Naive thymus-derived CD8-positive, alpha-beta T cell (primary cell): ENCODE measurements around the gene ACOX1. TPM values are rescaled to one million over a fixed set of nuclear protein-coding genes. Genes with fewer than 3 reads are reported as not detected.

Experiments
- ATAC-seq, 2 donors: fragments of 150-1000 bp; cut with Tn5 transposase in 1 of 2; sonication (Bioruptor Pico), chemical (Tn5 transposase) in 1 of 2; 1 replicate in 1 of 2; 2 replicates in 1 of 2; pipeline ENCODE4 v1.10.0; 2021; ENCODE audit warnings: mild to moderate bottlenecking in 2 of 2, moderate library complexity in 2 of 2
- POLR2A ChIA-PET: fragments of 350-600 bp; sonication (Branson Sonifier 250); formaldehyde crosslinking; loops from one replicate; lab custom pipeline; 2021; ENCODE audit warnings: antibody characterized with exemption; lab: Charles Lee
- DNase-seq, 10 donors: peaks; one replicate each; pipeline versions ENCODE4 v3.0.0 to v3.0.0-alpha.2; 2020 to 2022
- H3K27ac Mint-ChIP-seq, 10 donors: one replicate each; pipeline ENCODE4 v1.8.0; 2020 to 2022; ENCODE audit warnings: mild to moderate bottlenecking in 10 of 10, mixed read lengths in 10 of 10, moderate library complexity in 4 of 10, inconsistent platforms in 1 of 10
- H3K27me3 Mint-ChIP-seq, 5 donors: one replicate each; pipeline ENCODE4 v1.8.0; 2021 to 2022; ENCODE audit warnings: mixed read lengths in 5 of 5
- H3K36me3 Mint-ChIP-seq, 3 donors: one replicate each; pipeline ENCODE4 v1.8.0; 2020 to 2022; ENCODE audit warnings: mixed read lengths in 3 of 3, mild to moderate bottlenecking in 2 of 3, inconsistent platforms in 1 of 3
- H3K4me1 Mint-ChIP-seq, 4 donors: one replicate each; pipeline ENCODE4 v1.8.0; 2021 to 2022; ENCODE audit warnings: mixed read lengths in 4 of 4
- H3K4me3 Mint-ChIP-seq, 10 donors: one replicate each; pipeline ENCODE4 v1.8.0; 2020 to 2022; ENCODE audit warnings: mild to moderate bottlenecking in 10 of 10, mixed read lengths in 10 of 10, moderate library complexity in 6 of 10, inconsistent platforms in 1 of 10
- H3K9me3 Mint-ChIP-seq, 9 donors: one replicate each; pipeline ENCODE4 v1.8.0; 2020 to 2022; ENCODE audit warnings: mixed read lengths in 9 of 9, mild to moderate bottlenecking in 3 of 9, inconsistent platforms in 1 of 9, moderate library complexity in 1 of 9
- polyA plus RNA-seq, 3 donors: library from polyadenylated mRNA; unstranded; fragments of 300-500 nt; fragmentation: Illumina TruSeq; gene quantifications; one replicate each; pipeline ENCODE4 v1.2.3, GENCODE V29; 2021
- total RNA-seq, 8 experiments: library from RNA in 2 of 8; stranded (reverse) in 2 of 8; gene quantifications; one replicate each; pipeline ENCODE4 v1.2.3 and lab custom pipeline; 2021 to 2026

Gene ACOX1
- total RNA-seq (10 to 100 TPM; 37.9 to 39.3 TPM), polyA plus RNA-seq (10 to 100 TPM; 11.4 to 18.4 (median 15.1) TPM), total RNA-seq (lab: John Stamatoyannopoulos, UW) (30.0 to 85.8 (median 70.1) reads per million in 6 experiments)

DNA sequence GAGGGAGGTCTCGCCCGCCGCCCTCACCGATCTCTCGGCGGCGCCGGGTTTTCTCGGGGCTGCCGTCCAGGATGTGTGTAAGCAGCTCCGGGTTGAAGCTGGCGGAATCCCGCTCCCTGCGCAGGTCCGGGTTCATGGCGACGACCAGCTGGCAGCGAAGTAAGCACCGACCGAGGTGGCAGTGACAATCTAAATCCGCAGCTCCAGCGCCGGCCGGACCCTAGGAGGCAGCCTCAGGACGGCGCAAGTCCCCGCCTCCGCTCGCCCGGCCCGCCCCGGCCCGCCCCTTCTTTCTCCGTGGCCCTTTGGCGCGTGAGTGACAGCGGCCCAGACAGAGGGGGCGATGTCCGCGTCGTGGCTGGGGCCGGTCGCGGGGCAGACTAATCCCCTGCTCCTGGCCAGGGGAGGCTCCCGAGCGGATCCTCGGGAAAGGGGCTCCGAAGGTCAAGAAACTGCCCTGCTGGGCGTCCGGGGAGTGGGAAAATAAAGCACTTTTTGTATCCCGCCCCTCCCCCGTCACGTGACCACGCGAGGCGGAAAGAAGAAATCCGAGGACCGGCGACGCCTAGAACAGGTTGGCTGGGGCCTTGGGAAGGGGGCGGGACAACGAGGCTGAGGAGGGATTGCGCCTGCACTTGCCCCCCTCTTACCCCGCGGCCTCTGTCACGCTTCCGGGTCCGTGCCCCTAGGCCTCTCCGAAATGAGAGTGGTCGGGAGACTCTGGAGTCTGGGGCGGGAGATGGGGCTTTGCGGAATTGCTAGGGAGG lies at the start of gene ACOX1, which contains the start of gene TEN1:
Gene ACOX1 (minus strand): TSS at position 229 of the 767 bp plus-strand sequence. CDS start 93 bp downstream, at position 136.
Gene TEN1 (plus strand): TSS at position 303 of the 767 bp plus-strand sequence. CDS start 6,953 bp downstream, outside the sequence.
- Mint-ChIP-seq H3K4me3 (peak within 1 kb of the TSS; percentile 96 to 99 (median 98)), H3K36me3 (peaks cover 0 to 14% (median 0%) of the 10 kb centered on the region in 3 donors), H3K4me1 (peaks cover 12 to 46% (median 39%) of the 10 kb centered on the region in 4 donors), H3K9me3 (no peaks in the 10 kb centered on the region), H3K27ac (peak within 1 kb of the TSS; percentile 99 to 100 (median 100)), H3K27me3 (no peaks in the 10 kb centered on the region)
- peak; percentile 91 to 98 (median 94) for DNase-seq
- POLR2A ChIA-PET, result interaction anchor here (0.6 to 1.2 kb wide), 12 partner anchors 25 to 375 kb away, joined by 3 to 7 read pairs (median 3); partner anchors contain the start of genes FBF1 and PRPSAP1
- ATAC-seq, result peak; percentile 92 to 94

DNA sequence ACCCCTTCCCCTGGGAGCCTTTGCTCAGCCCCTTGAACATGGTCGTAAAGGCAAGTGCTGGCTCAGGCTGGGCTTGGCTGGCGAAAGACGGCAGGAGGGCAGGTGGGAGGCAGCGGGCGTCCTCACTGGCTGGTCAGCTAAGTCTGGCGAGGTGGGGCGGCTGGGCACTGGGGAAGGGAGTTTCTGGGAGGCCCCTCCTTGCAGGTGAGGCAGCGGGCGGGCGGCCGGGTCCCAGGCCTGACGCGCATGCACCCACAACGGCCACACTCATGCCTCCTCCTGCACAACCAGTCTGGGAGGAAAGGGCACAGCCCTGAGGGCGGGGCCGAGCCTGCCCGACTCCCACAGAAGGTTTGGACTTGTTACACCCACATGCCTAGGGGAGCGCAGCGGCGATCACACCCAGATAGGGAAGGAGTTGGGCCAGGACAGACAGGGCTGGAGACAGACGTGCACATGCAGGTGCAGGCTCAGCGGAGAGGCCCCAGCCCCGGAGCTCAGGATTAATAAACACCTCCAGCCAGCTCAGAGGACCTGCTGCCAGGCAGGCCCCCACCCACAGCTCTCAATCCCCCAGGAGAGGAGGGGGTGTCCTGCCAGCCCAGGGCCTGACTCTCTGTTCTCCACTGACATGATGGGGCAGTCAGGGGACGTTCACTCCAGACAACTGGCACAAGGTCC lies 48.3 kb upstream of the ACOX1 start, which contains the start of gene EVPL:
Gene EVPL (minus strand): TSS at position 148 of the 681 bp plus-strand sequence. CDS start 108 bp downstream, at position 40.
- peak within 1 kb of the TSS in 3 of 10 donors; percentile 50 to 93 (median 83) for H3K4me3 Mint-ChIP-seq
- POLR2A ChIA-PET, result interaction anchor here (0.6 to 1.0 kb wide), 4 partner anchors 14 to 46 kb away, joined by 3 to 6 read pairs (median 3); partner anchors contain the start of gene SRP68

DNA sequence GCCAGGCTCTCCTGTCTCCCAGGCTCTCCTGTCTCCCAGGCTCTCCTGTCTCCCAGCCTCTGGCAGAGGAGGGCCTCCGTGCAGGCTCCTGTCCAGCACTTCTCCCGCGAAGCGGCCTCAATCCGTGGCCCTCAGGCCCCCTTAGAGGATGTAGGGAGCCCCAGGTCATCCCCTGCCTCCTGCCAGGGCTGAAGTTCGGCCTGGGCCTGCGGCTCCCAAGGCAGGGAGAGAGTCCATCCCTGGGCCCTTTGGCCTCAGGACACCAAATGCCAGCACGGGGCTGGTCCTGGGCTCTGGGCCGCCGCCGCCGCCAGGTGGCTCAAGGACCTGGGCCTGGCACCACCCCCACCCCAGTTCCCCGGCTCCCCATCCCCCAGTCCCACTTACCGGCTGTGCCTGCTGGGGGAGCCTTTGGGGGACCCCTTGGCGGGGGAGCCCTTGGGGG lies 47.8 kb upstream of the ACOX1 start:
- Mint-ChIP-seq H3K36me3 (no peaks in the 10 kb centered on the region), H3K27ac (peak overlapping the region in 6 of 10 donors; percentile 18 to 70 (median 64)), H3K27me3 (no peaks in the 10 kb centered on the region), H3K9me3 (no peaks in the 10 kb centered on the region), H3K4me1 (peaks cover 20 to 66% (median 43%) of the 10 kb centered on the region in 4 donors), H3K4me3 (peak overlapping the region in 1 of 10 donors; percentile 39)
- POLR2A ChIA-PET, result interaction anchor here (0.6 to 0.9 kb wide), 2 partner anchors 45 kb away, joined by 3 read pairs; partner anchors contain the start of gene SRP68
- ATAC-seq, result no peak
- no peak for DNase-seq

More for the DNA sequence above, 48.3 kb upstream of the ACOX1 start, which contains the start of gene EVPL:
- no peaks in the 10 kb centered on the region for H3K27me3 Mint-ChIP-seq
- H3K4me1 Mint-ChIP-seq, result peaks cover 20 to 69% (median 43%) of the 10 kb centered on the region in 4 donors
- H3K36me3 Mint-ChIP-seq, result no peaks in the 10 kb centered on the region
- DNase-seq (no peak), ATAC-seq (no peak)
- H3K27ac Mint-ChIP-seq, result peak within 1 kb of the TSS; percentile 69 to 100 (median 100)
- no peaks in the 10 kb centered on the region for H3K9me3 Mint-ChIP-seq

DNA sequence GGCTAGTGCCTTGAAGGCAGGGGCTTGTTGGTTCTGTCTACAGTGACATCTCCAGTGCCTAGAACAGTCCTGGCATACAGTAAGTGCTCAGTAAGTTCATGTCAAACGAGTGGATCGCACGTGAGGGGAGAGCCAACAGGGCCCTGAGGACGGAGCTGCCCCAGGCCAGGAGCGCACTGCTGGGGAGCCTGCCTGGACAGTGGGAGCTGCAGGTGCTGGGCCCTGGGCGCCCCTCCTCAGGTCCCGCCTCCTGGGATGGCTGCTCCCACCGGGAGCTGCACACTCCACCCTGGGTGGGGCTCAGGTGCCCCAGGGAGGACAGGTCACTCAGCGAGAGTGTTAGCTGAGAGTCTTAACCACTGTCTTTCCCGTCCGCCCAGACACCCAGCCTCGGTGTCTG lies 46.3 kb upstream of the ACOX1 start:
- Mint-ChIP-seq H3K27ac (peak overlapping the region in 6 of 10 donors; percentile 67 to 86 (median 82)), H3K36me3 (no peaks in the 10 kb centered on the region), H3K9me3 (no peaks in the 10 kb centered on the region), H3K4me3 (no peak overlapping the region), H3K4me1 (peaks cover 20 to 57% (median 43%) of the 10 kb centered on the region in 4 donors), H3K27me3 (no peaks in the 10 kb centered on the region)
- POLR2A ChIA-PET, result no interaction called here
- ATAC-seq (no peak), DNase-seq (no peak)

DNA sequence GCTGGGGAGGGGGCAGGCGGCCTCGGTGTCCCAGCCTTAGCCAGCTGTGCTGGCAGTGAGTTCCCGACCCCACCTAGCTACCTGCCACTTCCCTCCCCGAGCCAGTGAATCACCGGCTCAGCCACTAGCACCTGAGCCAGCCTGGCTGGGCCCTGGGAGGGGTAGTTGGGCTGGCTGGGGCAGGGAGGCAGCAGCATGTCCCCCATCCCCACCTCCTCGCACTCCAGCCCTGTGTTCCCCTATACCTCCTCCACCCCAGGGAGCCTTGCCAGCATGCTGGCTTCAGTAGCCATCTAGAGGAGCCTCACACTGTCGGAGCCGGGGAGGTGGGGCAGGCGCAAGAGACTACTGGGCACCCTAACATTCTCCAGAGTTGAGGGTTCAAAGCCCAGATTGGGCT lies 45.4 kb upstream of the ACOX1 start:
- no peaks in the 10 kb centered on the region for H3K9me3 Mint-ChIP-seq
- H3K27ac Mint-ChIP-seq, result peak overlapping the region in 8 of 10 donors; percentile 11 to 86 (median 82)
- no peak for DNase-seq

DNA sequence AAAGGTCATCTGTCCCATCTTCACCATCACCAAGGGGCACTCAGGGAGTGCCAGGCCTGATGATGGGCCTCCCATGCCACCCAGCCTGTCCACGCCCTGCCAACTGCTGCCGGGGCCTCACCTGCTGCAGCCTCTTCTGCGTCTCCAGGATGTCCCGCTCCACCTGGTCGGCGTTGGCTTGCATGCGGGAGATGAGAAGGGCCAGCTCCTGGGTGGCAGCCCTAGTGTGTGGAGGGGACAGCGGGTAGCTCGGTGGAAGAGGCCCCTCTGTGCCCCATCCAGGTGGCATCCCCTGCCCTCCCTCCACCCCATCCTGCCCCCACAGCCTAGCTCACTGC lies 44.9 kb upstream of the ACOX1 start:
- Mint-ChIP-seq H3K36me3 (no peaks in the 10 kb centered on the region), H3K27me3 (no peaks in the 10 kb centered on the region), H3K4me1 (peaks cover 12 to 50% (median 36%) of the 10 kb centered on the region in 4 donors), H3K9me3 (no peaks in the 10 kb centered on the region), H3K4me3 (no peak overlapping the region), H3K27ac (peak overlapping the region in 1 of 10 donors; percentile 82)
- ATAC-seq (no peak), DNase-seq (no peak)
- POLR2A ChIA-PET, result interaction anchor here (1.0 kb wide), 2 partner anchors 9 kb away, joined by 3 read pairs; no protein-coding TSS in a partner anchor

More for the DNA sequence above, 45.4 kb upstream of the ACOX1 start:
- no peak for ATAC-seq
- POLR2A ChIA-PET, result interaction anchor here (1.0 kb wide), 2 partner anchors 8 to 10 kb away, joined by 3 read pairs; no protein-coding TSS in a partner anchor
- no peaks in the 10 kb centered on the region for H3K27me3 Mint-ChIP-seq
- peaks cover 15 to 55% (median 41%) of the 10 kb centered on the region in 4 donors for H3K4me1 Mint-ChIP-seq
- H3K36me3 Mint-ChIP-seq, result no peaks in the 10 kb centered on the region
- H3K4me3 Mint-ChIP-seq, result no peak overlapping the region

DNA sequence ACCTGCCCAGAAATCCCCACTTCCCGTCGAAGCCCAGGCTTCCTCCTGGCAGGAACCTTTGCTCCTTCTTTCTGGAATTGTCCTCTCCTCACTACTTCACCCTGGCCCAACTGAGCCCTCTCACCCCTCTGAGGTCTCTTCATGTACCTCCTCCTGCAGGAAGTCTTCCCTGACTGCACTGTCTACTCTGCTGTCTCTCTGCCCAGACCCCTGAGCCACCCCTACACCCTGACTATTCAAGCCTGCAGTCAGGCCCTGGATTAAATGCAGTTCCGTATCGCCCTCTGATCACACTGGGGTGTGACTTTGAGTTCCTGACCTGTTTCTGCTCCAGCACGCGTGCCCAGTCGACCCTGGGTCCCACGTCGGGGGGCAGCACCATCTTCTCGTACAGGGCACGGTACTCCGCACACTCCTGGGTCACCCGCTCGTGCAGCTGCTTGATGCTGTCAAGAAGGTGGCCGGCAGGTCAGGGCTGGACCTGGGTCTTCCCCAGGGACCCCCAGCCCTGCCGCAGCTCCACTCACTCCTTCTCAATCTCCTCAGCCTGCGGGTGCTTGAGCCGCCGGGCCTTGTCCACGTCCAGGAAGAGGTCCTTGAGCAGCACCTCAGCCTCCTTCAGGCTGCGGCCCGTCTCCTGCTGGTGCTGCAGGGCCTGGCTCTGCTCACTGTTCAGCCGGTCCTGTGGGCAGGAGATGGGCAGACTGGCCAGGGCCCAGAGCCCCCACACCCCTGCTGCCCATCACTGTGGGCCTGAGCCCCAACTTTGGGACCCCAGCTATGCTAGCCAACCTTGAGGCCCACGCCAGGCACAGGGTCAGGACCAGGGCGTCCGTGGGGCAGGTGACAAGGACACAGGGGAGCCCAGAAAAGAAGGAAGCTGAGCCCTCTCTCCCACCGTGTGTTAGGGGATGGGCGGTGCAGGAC lies 44.3 kb upstream of the ACOX1 start:
- Mint-ChIP-seq H3K4me3 (peak overlapping the region in 1 of 10 donors; percentile 65), H3K27ac (peak overlapping the region; percentile 39 to 91 (median 72)), H3K4me1 (peaks cover 12 to 44% (median 29%) of the 10 kb centered on the region in 4 donors), H3K27me3 (no peaks in the 10 kb centered on the region), H3K9me3 (no peaks in the 10 kb centered on the region), H3K36me3 (no peaks in the 10 kb centered on the region)
- no peak for DNase-seq
- POLR2A ChIA-PET, result interaction anchor here (0.7 to 1.0 kb wide), 3 partner anchors 9 to 98 kb away, joined by 3 to 4 read pairs (median 3); no protein-coding TSS in a partner anchor
- ATAC-seq, result no peak

DNA sequence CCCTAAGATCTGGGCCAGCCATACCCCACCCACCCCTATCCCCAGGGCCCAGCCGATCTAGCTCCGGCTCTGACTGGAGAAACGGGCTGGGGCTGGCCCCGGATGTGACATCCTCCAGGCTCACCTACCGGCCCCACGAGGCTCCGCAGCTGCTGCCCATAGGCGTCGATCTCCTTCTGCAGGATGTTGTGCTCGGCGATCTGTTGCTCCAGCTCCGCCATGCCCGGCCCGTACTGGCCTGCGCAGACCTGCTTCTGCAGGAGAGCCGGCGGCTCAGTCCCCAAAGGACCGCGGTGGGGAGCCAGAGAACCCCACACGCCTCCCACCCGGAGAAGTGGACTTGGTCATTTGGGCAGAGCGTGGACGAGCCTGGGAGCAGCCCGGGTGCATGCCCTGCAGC lies 43.3 kb upstream of the ACOX1 start:
- Mint-ChIP-seq H3K36me3 (no peaks in the 10 kb centered on the region), H3K4me1 (peaks cover 10 to 37% (median 23%) of the 10 kb centered on the region in 4 donors), H3K27ac (peak overlapping the region in 2 of 10 donors; percentile 69 to 76), H3K27me3 (no peaks in the 10 kb centered on the region), H3K9me3 (no peaks in the 10 kb centered on the region), H3K4me3 (peak overlapping the region in 1 of 10 donors; percentile 27)
- no peak for DNase-seq
- ATAC-seq, result no peak
- POLR2A ChIA-PET, result interaction anchor here (5.1 kb wide), 1 partner anchor 7 kb away, joined by 40 read pairs; no protein-coding TSS in a partner anchor

DNA sequence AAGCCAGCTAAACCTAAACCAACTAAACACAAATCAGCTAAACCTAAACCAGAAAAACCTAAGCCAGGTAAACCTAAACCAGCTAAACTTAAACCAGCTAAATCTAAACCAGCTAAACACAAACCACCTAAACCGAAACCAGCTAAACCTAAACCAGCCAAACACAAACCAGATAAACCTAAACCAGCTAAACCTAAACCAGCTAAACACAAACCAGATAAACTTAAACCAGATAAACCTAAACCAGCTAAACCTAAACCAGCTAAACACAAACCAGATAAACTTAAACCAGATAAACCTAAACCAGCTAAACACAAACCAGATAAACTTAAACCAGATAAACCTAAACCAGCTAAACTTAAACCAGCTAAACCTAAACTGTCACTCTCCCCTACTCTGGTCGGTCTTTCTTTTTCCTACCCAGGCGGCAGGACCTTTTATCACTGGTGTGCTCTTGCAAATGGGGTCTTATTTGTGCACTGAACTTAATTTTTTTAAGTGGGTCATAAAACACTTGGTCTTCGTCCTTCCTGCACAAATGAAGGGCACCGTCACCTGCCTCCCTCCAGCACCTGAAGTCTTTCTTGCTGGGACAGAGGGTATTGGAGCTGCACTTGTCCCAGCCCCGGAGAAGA lies 41.0 kb upstream of the ACOX1 start:
- Mint-ChIP-seq H3K36me3 (no peaks in the 10 kb centered on the region), H3K4me1 (peaks cover 7 to 34% (median 21%) of the 10 kb centered on the region in 4 donors), H3K27me3 (no peaks in the 10 kb centered on the region), H3K9me3 (no peaks in the 10 kb centered on the region), H3K4me3 (peak overlapping the region in 2 of 10 donors; percentile 6 to 54), H3K27ac (peak overlapping the region in 9 of 10 donors; percentile 6 to 86 (median 44))
- POLR2A ChIA-PET, result interaction anchor here (0.7 to 5.1 kb wide), 5 partner anchors 10 to 84 kb away, joined by 3 to 40 read pairs (median 6); partner anchors contain the start of gene EXOC7
- DNase-seq (no peak), ATAC-seq (no peak)

DNA sequence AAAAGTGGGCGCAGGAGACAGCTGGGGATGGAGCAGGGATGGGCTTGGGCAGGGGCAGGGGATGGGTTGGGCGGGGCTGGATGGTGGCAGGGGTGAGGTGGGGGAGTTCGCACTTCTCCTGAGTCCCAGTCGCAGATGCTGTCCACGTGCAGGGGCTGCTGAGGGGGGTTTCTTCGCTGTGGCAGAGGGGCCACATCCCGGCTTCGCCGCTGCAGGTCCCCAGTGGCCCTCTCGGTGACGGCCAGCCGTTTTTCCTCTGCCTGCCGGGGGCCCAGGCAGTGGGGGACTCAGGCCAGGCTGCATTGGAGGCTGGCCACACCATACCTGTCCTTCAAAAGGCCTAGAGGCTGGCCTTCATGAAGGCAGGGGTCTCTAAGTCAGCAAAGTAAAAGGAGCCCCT lies 39.8 kb upstream of the ACOX1 start:
- Mint-ChIP-seq H3K4me3 (no peak overlapping the region), H3K36me3 (no peaks in the 10 kb centered on the region), H3K27me3 (no peaks in the 10 kb centered on the region), H3K9me3 (no peaks in the 10 kb centered on the region), H3K27ac (peak overlapping the region in 5 of 10 donors; percentile 6 to 76 (median 59)), H3K4me1 (peaks cover 11 to 35% (median 23%) of the 10 kb centered on the region in 4 donors)
- POLR2A ChIA-PET, result interaction anchor here (1.8 to 5.1 kb wide), 2 partner anchors 11 to 85 kb away, joined by 6 to 40 read pairs; partner anchors contain the start of gene EXOC7
- ATAC-seq (no peak), DNase-seq (no peak)
